ENCODE results near the gene ZNG1C.
"Not testable (repeated sequence)": the region's sequence is repeated elsewhere in the genome, so short reads cannot be mapped to it uniquely, and the experiment has no call there.

DNA sequence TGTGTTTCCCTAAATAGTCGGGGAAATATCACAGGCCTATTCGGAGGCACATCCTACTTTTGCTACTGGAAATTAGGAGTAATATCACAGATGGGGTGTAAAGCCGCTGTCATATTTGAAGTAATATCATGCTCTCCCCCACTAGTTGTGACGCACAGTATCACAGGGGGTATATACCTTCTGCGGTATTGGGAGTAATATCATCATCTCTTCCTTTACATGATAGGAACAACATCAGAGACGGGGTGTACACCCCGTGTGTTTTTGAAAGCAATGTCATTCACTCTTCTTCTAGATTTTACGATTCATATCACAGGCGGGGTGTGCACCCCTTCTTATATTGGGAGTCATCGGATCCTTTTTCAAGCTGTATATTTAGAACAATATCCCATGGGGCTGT lies 76.4 kb downstream of the ZNG1C start:
- TF ChIP-seq POLR2A, POLR2AphosphoS5 (IDR thresholded peaks at IDR 0.05): not testable (repeated sequence)
- TF ChIP-seq, protein P1, sequence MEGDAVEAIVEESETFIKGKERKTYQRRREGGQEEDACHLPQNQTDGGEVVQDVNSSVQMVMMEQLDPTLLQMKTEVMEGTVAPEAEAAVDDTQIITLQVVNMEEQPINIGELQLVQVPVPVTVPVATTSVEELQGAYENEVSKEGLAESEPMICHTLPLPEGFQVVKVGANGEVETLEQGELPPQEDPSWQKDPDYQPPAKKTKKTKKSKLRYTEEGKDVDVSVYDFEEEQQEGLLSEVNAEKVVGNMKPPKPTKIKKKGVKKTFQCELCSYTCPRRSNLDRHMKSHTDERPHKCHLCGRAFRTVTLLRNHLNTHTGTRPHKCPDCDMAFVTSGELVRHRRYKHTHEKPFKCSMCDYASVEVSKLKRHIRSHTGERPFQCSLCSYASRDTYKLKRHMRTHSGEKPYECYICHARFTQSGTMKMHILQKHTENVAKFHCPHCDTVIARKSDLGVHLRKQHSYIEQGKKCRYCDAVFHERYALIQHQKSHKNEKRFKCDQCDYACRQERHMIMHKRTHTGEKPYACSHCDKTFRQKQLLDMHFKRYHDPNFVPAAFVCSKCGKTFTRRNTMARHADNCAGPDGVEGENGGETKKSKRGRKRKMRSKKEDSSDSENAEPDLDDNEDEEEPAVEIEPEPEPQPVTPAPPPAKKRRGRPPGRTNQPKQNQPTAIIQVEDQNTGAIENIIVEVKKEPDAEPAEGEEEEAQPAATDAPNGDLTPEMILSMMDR (IDR thresholded peaks at IDR 0.05 in 8 of 11, conservative IDR thresholded peaks at IDR 0.05 in 3 of 11), result not testable (repeated sequence)

Measured in spleen (tissue), 7 donors.